Measurements from ENCODE around the gene HS3ST5.

The HS3ST5 gene

GRCh38 chr6:114342826-114343781 is at the start of gene HS3ST5:
Gene HS3ST5, minus strand, starts transcription at chr6:114343023. Its CDS starts 280,178 bp downstream, at chr6:114062845.
- no peak for DNase-seq (ENCODE audit: extremely low read depth, low read depth)
- TF ChIP-seq, protein P1, sequence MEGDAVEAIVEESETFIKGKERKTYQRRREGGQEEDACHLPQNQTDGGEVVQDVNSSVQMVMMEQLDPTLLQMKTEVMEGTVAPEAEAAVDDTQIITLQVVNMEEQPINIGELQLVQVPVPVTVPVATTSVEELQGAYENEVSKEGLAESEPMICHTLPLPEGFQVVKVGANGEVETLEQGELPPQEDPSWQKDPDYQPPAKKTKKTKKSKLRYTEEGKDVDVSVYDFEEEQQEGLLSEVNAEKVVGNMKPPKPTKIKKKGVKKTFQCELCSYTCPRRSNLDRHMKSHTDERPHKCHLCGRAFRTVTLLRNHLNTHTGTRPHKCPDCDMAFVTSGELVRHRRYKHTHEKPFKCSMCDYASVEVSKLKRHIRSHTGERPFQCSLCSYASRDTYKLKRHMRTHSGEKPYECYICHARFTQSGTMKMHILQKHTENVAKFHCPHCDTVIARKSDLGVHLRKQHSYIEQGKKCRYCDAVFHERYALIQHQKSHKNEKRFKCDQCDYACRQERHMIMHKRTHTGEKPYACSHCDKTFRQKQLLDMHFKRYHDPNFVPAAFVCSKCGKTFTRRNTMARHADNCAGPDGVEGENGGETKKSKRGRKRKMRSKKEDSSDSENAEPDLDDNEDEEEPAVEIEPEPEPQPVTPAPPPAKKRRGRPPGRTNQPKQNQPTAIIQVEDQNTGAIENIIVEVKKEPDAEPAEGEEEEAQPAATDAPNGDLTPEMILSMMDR (IDR thresholded peaks at IDR 0.05; ENCODE audit: low read depth, low read length), result no peak; the same call in 1 of the 2 replicates

GRCh38 chr6:114390176-114390575 is 47.4 kb upstream of the HS3ST5 start:
- no peak for DNase-seq (ENCODE audit: extremely low read depth, low read depth)
- TF ChIP-seq, protein P1 (IDR thresholded peaks at IDR 0.05; ENCODE audit: low read depth, low read length), result no peak

GRCh38 chr6:114389111-114389510 is 46.3 kb upstream of the HS3ST5 start:
- TF ChIP-seq, protein P1 (IDR thresholded peaks at IDR 0.05; ENCODE audit: low read depth, low read length), result no peak

DNA sequence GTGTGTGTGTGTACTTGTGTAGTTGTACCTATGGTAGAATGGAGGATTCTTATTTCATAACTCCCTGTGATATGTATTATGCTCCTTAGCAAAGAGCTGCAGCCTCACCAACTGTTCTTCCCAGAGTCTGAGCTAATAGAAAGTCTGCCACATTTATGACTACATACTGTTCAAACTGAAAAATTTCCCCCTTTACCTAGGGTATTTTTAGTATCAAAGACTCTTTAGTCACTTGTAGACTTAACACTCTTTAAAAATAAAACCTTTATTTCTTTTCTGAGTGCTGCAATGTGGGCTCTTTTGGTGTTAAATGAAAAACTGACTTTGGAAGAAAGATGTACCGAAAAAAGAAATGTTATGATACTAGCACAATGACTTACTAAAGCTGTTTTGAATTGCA is 39.6 kb upstream of the HS3ST5 start:
- TF ChIP-seq, protein P1 (IDR thresholded peaks at IDR 0.05; ENCODE audit: low read depth, low read length), result no peak
- no peak for DNase-seq (ENCODE audit: extremely low read depth, low read depth)

More at GRCh38 chr6:114389111-114389510, 46.3 kb upstream of the HS3ST5 start:
- DNase-seq (ENCODE audit: extremely low read depth, low read depth), result no peak

GRCh38 chr6:114377881-114378280 is 35.1 kb upstream of the HS3ST5 start:
- TF ChIP-seq, protein P1 (IDR thresholded peaks at IDR 0.05; ENCODE audit: low read depth, low read length), result no peak
- DNase-seq (ENCODE audit: extremely low read depth, low read depth), result no peak

DNA sequence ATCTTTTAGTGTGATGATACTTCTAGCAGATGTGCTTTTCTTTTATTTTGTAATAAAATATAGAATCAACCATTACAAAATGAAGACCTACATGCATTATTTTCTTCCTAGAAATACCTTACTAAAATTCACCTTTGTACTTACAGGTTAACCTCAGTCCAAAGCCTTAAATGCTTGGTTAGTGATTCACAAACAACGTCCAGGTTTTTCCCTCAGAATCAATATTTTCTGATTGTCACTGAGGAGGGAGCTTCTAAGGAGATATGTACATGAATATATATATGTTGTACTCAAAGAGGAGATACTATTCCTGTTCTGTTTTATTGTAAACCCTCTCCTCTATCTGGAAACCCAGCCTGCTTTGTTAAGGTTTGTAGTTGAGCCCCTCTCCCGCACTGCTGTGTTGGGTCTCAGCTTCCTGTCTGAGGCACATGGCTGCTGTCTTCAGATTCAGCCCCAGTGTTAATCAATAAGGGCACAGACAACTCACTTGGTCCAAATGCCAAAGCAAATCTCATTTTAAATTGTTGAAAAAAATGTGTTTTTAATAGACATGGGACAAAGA is 33.9 kb upstream of the HS3ST5 start:
- DNase-seq (ENCODE audit: extremely low read depth, low read depth), result no peak
- TF ChIP-seq, protein P1 (IDR thresholded peaks at IDR 0.05; ENCODE audit: low read depth, low read length), result no peak

Data from AG09319 (cell line).